H1 (cell line): ENCODE results near the gene TFPI2. TPM values are rescaled to one million over a fixed set of nuclear protein-coding genes. Genes with fewer than 3 reads are reported as not detected.

ENCODE experiments used
- CTCF ChIA-PET: fragments of 300-600 bp; sonication (Branson Sonifier 250); formaldehyde crosslinking; loops from one replicate; lab custom pipeline; 2021; ENCODE audit not compliant: partially characterized antibody; lab: Charles Lee
- POLR2A ChIA-PET: fragments of 300-600 bp; sonication (Branson Sonifier 250); formaldehyde crosslinking; loops from one replicate; lab custom pipeline; 2021; ENCODE audit warnings: inconsistent platforms; ENCODE audit not compliant: partially characterized antibody; lab: Charles Lee
- DNase-seq, 2 experiments: peaks; one replicate each; pipeline versions ENCODE4 v3.0.0 to v3.0.0-alpha.2; 2010 to 2022; ENCODE audit warnings: low spot score in 2 of 2, low read depth in 1 of 2, mixed read lengths in 1 of 2
- FAIRE-seq: peaks from 2 replicates; lab custom pipeline; 2011; peaks lifted over from hg19 to GRCh38; lab: Jason Lieb, UNC
- H2AFZ ChIP-seq: 2 replicates; pipeline ENCODE4 v1.8.1; 2012; ENCODE audit warnings: low read length, inconsistent platforms
- H2AK5ac ChIP-seq: 2 replicates; pipeline ENCODE4 v1.6.1; 2013; ENCODE audit warnings: low read depth, low read length
- H2BK120ac ChIP-seq: replicated peaks from 2 replicates; pipeline ENCODE3; 2013; ENCODE audit warnings: low read depth, low read length, inconsistent platforms
- H2BK12ac ChIP-seq: 2 replicates; pipeline ENCODE4 v1.6.1; 2013; ENCODE audit warnings: low read depth, low read length
- H2BK15ac ChIP-seq: 2 replicates; pipeline ENCODE4 v1.6.1; 2013; ENCODE audit warnings: low read length
- H2BK20ac ChIP-seq: 2 replicates; pipeline ENCODE4 v1.6.1; 2013; ENCODE audit warnings: low read length
- H2BK5ac ChIP-seq: 2 replicates; pipeline ENCODE4 v1.6.1; 2013; ENCODE audit warnings: low read depth, low read length
- H3K14ac ChIP-seq: 2 replicates; pipeline ENCODE4 v1.6.1; 2013; ENCODE audit warnings: inconsistent platforms; ENCODE audit not compliant: insufficient read length
- H3K18ac ChIP-seq: 2 replicates; pipeline ENCODE4 v1.6.1; 2013; ENCODE audit warnings: low read length; ENCODE audit errors: extremely low read depth
- H3K23ac ChIP-seq: 2 replicates; pipeline ENCODE4 v1.6.1; 2013; ENCODE audit warnings: inconsistent platforms; ENCODE audit not compliant: insufficient read length
- H3K23me2 ChIP-seq: 2 replicates; pipeline ENCODE4 v1.6.1; 2013; ENCODE audit warnings: low read depth, low read length
- H3K27ac ChIP-seq: 2 replicates; pipeline ENCODE4 v1.6.1; 2011; ENCODE audit warnings: low read depth, low read length, inconsistent platforms
- H3K27me3 ChIP-seq, 4 experiments: replicated peaks in 1 of 4; 1 replicate in 1 of 4; 2 replicates in 3 of 4; pipeline versions ENCODE4 v1.6.1 to v1.8.1; 2011 to 2013; ENCODE audit warnings: low read length in 3 of 4, mild to moderate bottlenecking in 3 of 4, inconsistent platforms in 2 of 4, mixed read lengths in 2 of 4, moderate library complexity in 1 of 4; ENCODE audit not compliant: control insufficient read depth in 3 of 4, insufficient read depth in 3 of 4; ENCODE audit errors: extremely low read depth in 1 of 4
- H3K36me3 ChIP-seq, 4 experiments: 2 replicates each; pipeline versions ENCODE4 v1.6.1 to v1.8.1; 2011 to 2013; ENCODE audit warnings: mild to moderate bottlenecking in 4 of 4, low read length in 3 of 4, moderate library complexity in 2 of 4, control low read depth in 1 of 4, inconsistent platforms in 1 of 4; ENCODE audit not compliant: insufficient read depth in 4 of 4, control insufficient read depth in 2 of 4
- H3K4ac ChIP-seq: replicated peaks from 2 replicates; pipeline ENCODE3; 2013; ENCODE audit warnings: low read length, low read depth, mixed read lengths, inconsistent platforms; ENCODE audit not compliant: insufficient read length
- H3K4me1 ChIP-seq, 4 experiments: replicated peaks in 1 of 4; 1 replicate in 1 of 4; 2 replicates in 3 of 4; pipeline versions ENCODE4 v1.6.1 to v1.8.1; 2011 to 2013; ENCODE audit warnings: low read length in 3 of 4, inconsistent platforms in 2 of 4, mixed read lengths in 1 of 4; ENCODE audit not compliant: insufficient read depth in 4 of 4, control insufficient read depth in 3 of 4
- H3K4me2 ChIP-seq, 2 experiments: 2 replicates each; pipeline versions ENCODE4 v1.6.1 to v1.8.1; 2011 to 2013; ENCODE audit warnings: low read depth in 2 of 2, low read length in 2 of 2, control low read depth in 1 of 2, inconsistent platforms in 1 of 2, mild to moderate bottlenecking in 1 of 2; ENCODE audit not compliant: insufficient read depth in 1 of 2
- H3K4me3 ChIP-seq, 4 experiments: fragments of 200-600, 300-600 bp in 1 of 4; sonication (generic), shearing (Covaris generic), sonication (Bioruptor Twin) in 1 of 4; 2 replicates each; pipeline versions ENCODE4 v1.5.1 to v1.8.1; 2011 to 2016; ENCODE audit warnings: low read length in 4 of 4, low read depth in 3 of 4, control low read depth in 2 of 4, inconsistent platforms in 2 of 4, mild to moderate bottlenecking in 2 of 4, mixed read lengths in 1 of 4, moderate library complexity in 1 of 4; ENCODE audit not compliant: insufficient read depth in 2 of 4; ENCODE audit errors: extremely low read depth in 1 of 4
- H3K56ac ChIP-seq: replicated peaks from 2 replicates; pipeline ENCODE3; 2013; ENCODE audit warnings: low read depth, mild to moderate bottlenecking, mixed read lengths, low read length, inconsistent platforms; ENCODE audit not compliant: insufficient read length
- H3K79me1 ChIP-seq: 2 replicates; pipeline ENCODE4 v1.6.1; 2013; ENCODE audit warnings: low read depth, low read length, control low read depth
- H3K79me2 ChIP-seq, 2 experiments: 2 replicates each; pipeline versions ENCODE4 v1.6.1 to v1.8.1; 2012 to 2013; ENCODE audit warnings: low read length in 2 of 2, mild to moderate bottlenecking in 2 of 2, inconsistent platforms in 1 of 2; ENCODE audit not compliant: insufficient read depth in 2 of 2, control insufficient read depth in 1 of 2
- H3K9ac ChIP-seq, 4 experiments: replicated peaks in 1 of 4; 1 replicate in 1 of 4; 2 replicates in 3 of 4; pipeline versions ENCODE4 v1.6.1 to v1.8.1; 2011 to 2013; ENCODE audit warnings: low read depth in 3 of 4, low read length in 3 of 4, control low read depth in 2 of 4, mild to moderate bottlenecking in 2 of 4, moderate library complexity in 2 of 4, inconsistent platforms in 1 of 4; ENCODE audit errors: extremely low read depth in 1 of 4
- H3K9me3 ChIP-seq, 2 experiments: 2 replicates each; pipeline versions ENCODE4 v1.6.1 to v1.8.1; 2012 to 2013; ENCODE audit warnings: mild to moderate bottlenecking in 2 of 2, moderate library complexity in 2 of 2, control low read depth in 1 of 2, inconsistent platforms in 1 of 2, low read depth in 1 of 2, low read length in 1 of 2, mixed read lengths in 1 of 2; ENCODE audit not compliant: insufficient read depth in 2 of 2
- H4K20me1 ChIP-seq, 2 experiments: replicated peaks in 1 of 2; 2 replicates each; pipeline versions ENCODE3 to v1.8.1; 2011 to 2013; ENCODE audit warnings: inconsistent platforms in 2 of 2, low read length in 2 of 2, mild to moderate bottlenecking in 1 of 2; ENCODE audit not compliant: insufficient read depth in 2 of 2, control insufficient read depth in 1 of 2
- H4K5ac ChIP-seq: 2 replicates; pipeline ENCODE4 v1.6.1; 2013; ENCODE audit warnings: low read length, low read depth, mixed read lengths, inconsistent platforms; ENCODE audit not compliant: insufficient read length
- H4K8ac ChIP-seq: 2 replicates; pipeline ENCODE4 v1.8.0; 2013; ENCODE audit warnings: mild to moderate bottlenecking, moderate library complexity, low read length, inconsistent platforms; ENCODE audit not compliant: insufficient read depth; ENCODE audit errors: extremely low read depth
- H4K91ac ChIP-seq: replicated peaks from 2 replicates; pipeline ENCODE3; 2013; ENCODE audit warnings: low read length, mixed read lengths, inconsistent platforms; ENCODE audit not compliant: insufficient read length
- ATF2 ChIP-seq: IDR thresholded peaks from 2 replicates; pipeline ENCODE4 v1.6.1; 2012; ENCODE audit warnings: low read length, inconsistent platforms
- CBX5 ChIP-seq: fragments of 300-800, 300-1000 bp; sonication (generic); IDR thresholded peaks from 2 replicates; pipeline ENCODE4 v1.7.1; 2016; ENCODE audit warnings: antibody characterized with exemption, low read length, low read depth
- CREB1 ChIP-seq: IDR thresholded peaks from 2 replicates; pipeline ENCODE4 v1.6.1; 2012; ENCODE audit warnings: inconsistent platforms
- KDM1A ChIP-seq: fragments of 200-600, 300-600 bp; sonication (generic); IDR thresholded peaks from 2 replicates; pipeline ENCODE4 v1.7.1; 2016; ENCODE audit warnings: mild to moderate bottlenecking, low read length, borderline replicate concordance
- MAFK ChIP-seq: IDR thresholded peaks from 2 replicates; pipeline ENCODE4 v1.6.1; 2012; ENCODE audit warnings: low read depth, mild to moderate bottlenecking, improper control_type of control experiment, low read length
- POLR2AphosphoS5 ChIP-seq: IDR thresholded peaks from 2 replicates; pipeline ENCODE4 v1.6.1; 2011; ENCODE audit warnings: low read depth, low read length
- POU5F1 ChIP-seq: IDR thresholded peaks from 2 replicates; pipeline ENCODE4 v1.6.1; 2011; ENCODE audit warnings: low read depth, mild to moderate bottlenecking, low read length, moderate library complexity
- SP4 ChIP-seq: IDR thresholded peaks from 2 replicates; pipeline ENCODE4 v1.6.1; 2012; ENCODE audit warnings: low read length, inconsistent platforms
- SRF ChIP-seq: IDR thresholded peaks from 2 replicates; pipeline ENCODE4 v1.6.1; 2011; ENCODE audit warnings: mild to moderate bottlenecking, low read depth, low read length, moderate library complexity
- TBP ChIP-seq: IDR thresholded peaks from 2 replicates; pipeline ENCODE4 v1.6.1; 2011; ENCODE audit warnings: low read depth, low read length, improper control_type of control experiment
- TCF12 ChIP-seq: IDR thresholded peaks from 2 replicates; pipeline ENCODE4 v1.6.1; 2011; ENCODE audit warnings: low read depth, mild to moderate bottlenecking, low read length
- TEAD4 ChIP-seq: IDR thresholded peaks from 2 replicates; pipeline ENCODE4 v1.6.1; 2012; ENCODE audit warnings: low read depth, low read length, inconsistent platforms, mixed read lengths
- WGBS, 2 experiments: shearing (Covaris generic) in 1 of 2; methylation state at CpG; one replicate each; pipeline versions ENCODE4 v1.1.6 to v1.1.7; 2013 to 2015; ENCODE audit warnings: low lambda C conversion rate in 2 of 2, mixed read lengths in 2 of 2, inconsistent platforms in 1 of 2, low coverage in 1 of 2, missing lambda C conversion rate in 1 of 2; ENCODE audit not compliant: insufficient replicate concordance in 2 of 2, insufficient coverage in 1 of 2, insufficient read length in 1 of 2; ENCODE audit errors: extremely low coverage in 1 of 2, missing lambda C conversion rate in 1 of 2; 5-methylcytosine and 5-hydroxymethylcytosine counted together
- polyA plus RNA-seq, 7 experiments: library from polyadenylated mRNA; depleted of rRNA in 3 of 7; stranded (reverse) in 5 of 7; unstranded in 2 of 7; fragments of >200 nt in 5 of 7; fragments of 200-250 nt in 2 of 7; gene quantifications; 1 replicate in 5 of 7; 2 replicates in 1 of 7; 4 replicates in 1 of 7; pipeline versions ENCODE4 v1.2.1 to v1.2.3, GENCODE V29; 2011 to 2013; ENCODE audit warnings: missing spikeins in 2 of 7, mixed read lengths in 2 of 7
- total RNA-seq: library from RNA; stranded (reverse); fragmentation: NEBNext Ultra II Directional; extraction: Animal tissue kit (Norgen Biotek cat#: 25700); gene quantifications from 2 replicates; pipeline ENCODE4 v1.2.1, GENCODE V29; 2021

TFPI2 gene
- total and polyA plus RNA-seq, 2 of the 8 experiments (the other 6 are each of a cell fraction or from before 2014, with no cell fraction given), result 6.8 to 8.9 TPM

- H3K9ac ChIP-seq, result no peak overlapping the region
- H3K79me1 ChIP-seq, result no peaks in the 10 kb centered on the region
- POLR2A ChIA-PET, result no interaction called here
- H3K23me2 ChIP-seq, result no peaks in the 10 kb centered on the region
- H3K4me3 ChIP-seq, result no peak overlapping the region
- no peaks in the 10 kb centered on the region for H4K20me1 ChIP-seq
- FAIRE-seq (no peak), DNase-seq (no peak)
- no peaks in the 10 kb centered on the region for H3K9me3 ChIP-seq
- H4K91ac ChIP-seq, result no peak overlapping the region
- H2AFZ ChIP-seq, result no peak overlapping the region
- CTCF ChIA-PET, result interaction anchor here (0.6 to 2.5 kb wide), 8 partner anchors 7 to 289 kb away, joined by 3 to 8 read pairs (median 4); partner anchors contain the start of gene TFPI2
- H3K4me2 ChIP-seq, result no peak overlapping the region
- H3K23ac ChIP-seq, result no peak overlapping the region
- H2BK20ac ChIP-seq, result no peak overlapping the region
- no peak overlapping the region for H2BK15ac ChIP-seq
- no peak overlapping the region for H3K27ac ChIP-seq
- H2BK120ac ChIP-seq, result no peak overlapping the region
- no peaks in the 10 kb centered on the region for H3K79me2 ChIP-seq
- no peak overlapping the region for H4K5ac ChIP-seq
- H3K18ac ChIP-seq, result no peak overlapping the region
- H3K14ac ChIP-seq, result no peak overlapping the region
- H3K4me1 ChIP-seq, result no peaks in the 10 kb centered on the region
- H3K56ac ChIP-seq, result no peak overlapping the region
- no peak overlapping the region for H3K4ac ChIP-seq
- H2AK5ac ChIP-seq, result no peak overlapping the region
- H3K27me3 ChIP-seq, result no peaks in the 10 kb centered on the region
- no peak overlapping the region for H2BK5ac ChIP-seq
- no peak overlapping the region for H2BK12ac ChIP-seq
- WGBS, 2 experiments, result 92% methylated on average over 3 of the region's 3 CpGs; no CpG with 5 or more reads in 1 of the 2 experiments
- H4K8ac ChIP-seq, result no peak overlapping the region
- H3K36me3 ChIP-seq, result no peaks in the 10 kb centered on the region
- TF ChIP-seq POU5F1 (no peak), TCF12 (no peak), CREB1 (no peak), SRF (no peak), SP4 (no peak), CBX5 (no peak), TEAD4 (no peak), MAFK (no peak), KDM1A (no peak), TBP (no peak), POLR2AphosphoS5 (no peak), ATF2 (no peak)
These were observed 19.8 kb upstream of the TFPI2 start for GRCh38 chr7:93910076-93910994.
